HCT116 (cell line): ENCODE measurements around the gene PDE4B. TPM values are rescaled to one million over a fixed set of nuclear protein-coding genes. Genes with fewer than 3 reads are reported as not detected.

Experiments used
- ATAC-seq: fragments of 200-7000 bp; cut with Tn5 transposase; 2 replicates; pipeline ENCODE4 v1.9.1; 2020; ENCODE audit warnings: mild to moderate bottlenecking, moderate library complexity
- BruUV-seq: library from RNA; stranded (reverse); fragments of 400-500 nt; replicated peaks from 2 replicates; lab custom pipeline; 2021; lab: Mats Ljungman, UMichigan
- CTCF ChIA-PET: fragments of 300-600 bp; sonication (Branson Sonifier 250); formaldehyde crosslinking; loops from one replicate; lab custom pipeline; 2021; ENCODE audit warnings: antibody characterized with exemption; lab: Charles Lee
- POLR2A ChIA-PET: fragments of 300-600, 350-600 bp; sonication (Branson Sonifier 250); formaldehyde crosslinking; loops from one replicate; lab custom pipeline; 2021; ENCODE audit warnings: antibody characterized with exemption; lab: Charles Lee
- RAD21 ChIA-PET, 2 experiments: fragments of 300-600 bp; sonication (Branson Sonifier 250); formaldehyde crosslinking; loops; one replicate each; lab custom pipeline; 2023; ENCODE audit warnings: low total read pairs in 2 of 2; ENCODE audit not compliant: uncharacterized antibody in 2 of 2, unreplicated experiment in 2 of 2, low non-redundant PET in 1 of 2; lab: Charles Lee
- DNase-seq: peaks from one replicate; pipeline ENCODE4 v3.0.0-alpha.2; 2010; ENCODE audit warnings: low read depth, low spot score
- H2AFZ ChIP-seq: fragments of 200-600 bp; shearing (Covaris generic), sonication (generic); 2 replicates; pipeline ENCODE4 v1.6.1; 2017; ENCODE audit warnings: low read depth, mixed run types, mixed read lengths, antibody characterized with exemption, low read length; ENCODE audit not compliant: poor library complexity, severe bottlenecking
- H3K27ac ChIP-seq: 2 replicates; pipeline ENCODE4 v1.5.1; 2012; ENCODE audit warnings: low read depth, low read length
- H3K27me3 ChIP-seq: fragments of 200-600 bp; sonication (generic); 2 replicates; pipeline ENCODE4 v1.6.1; 2016; ENCODE audit warnings: mixed run types, low read length, mixed read lengths; ENCODE audit not compliant: insufficient read depth
- H3K36me3 ChIP-seq, 2 experiments: fragments of 200-500 bp in 1 of 2; fragments of 200-600 bp in 1 of 2; sonication (Bioruptor generic) in 1 of 2; sonication (generic) in 1 of 2; 2 replicates each; pipeline versions ENCODE4 v1.5.1 to v1.6.1; 2014 to 2016; ENCODE audit warnings: low read length in 2 of 2, inconsistent platforms in 1 of 2, mixed read lengths in 1 of 2, mixed run types in 1 of 2; ENCODE audit not compliant: insufficient read depth in 2 of 2, control insufficient read depth in 1 of 2
- H3K4me1 ChIP-seq, 2 experiments: fragments of 200-600 bp in 1 of 2; sonication (generic) in 1 of 2; 2 replicates each; pipeline versions ENCODE4 v1.5.1 to v1.6.1; 2012 to 2017; ENCODE audit warnings: low read length in 2 of 2, inconsistent platforms in 1 of 2, mild to moderate bottlenecking in 1 of 2, mixed read lengths in 1 of 2, mixed run types in 1 of 2, moderate library complexity in 1 of 2; ENCODE audit not compliant: insufficient read depth in 2 of 2, control insufficient read depth in 1 of 2
- H3K4me2 ChIP-seq: fragments of 200-600 bp; sonication (generic); 2 replicates; pipeline ENCODE4 v1.6.1; 2017; ENCODE audit warnings: mixed run types, low read length, mixed read lengths
- H3K4me3 ChIP-seq, 2 experiments: fragments of 200-600 bp in 1 of 2; sonication (generic) in 1 of 2; replicated peaks in 1 of 2; 2 replicates each; pipeline ENCODE4 v1.5.1; 2011 to 2016; ENCODE audit warnings: low read length in 2 of 2, control low read depth in 1 of 2, low read depth in 1 of 2, mild to moderate bottlenecking in 1 of 2, mixed read lengths in 1 of 2, mixed run types in 1 of 2
- H3K79me2 ChIP-seq: fragments of 200-600 bp; sonication (generic); 2 replicates; pipeline ENCODE4 v1.6.1; 2017; ENCODE audit warnings: mild to moderate bottlenecking, mixed run types, low read length, moderate library complexity, mixed read lengths; ENCODE audit not compliant: insufficient read depth
- H3K9ac ChIP-seq: fragments of 200-600 bp; sonication (generic); 2 replicates; pipeline ENCODE4 v1.6.1; 2016; ENCODE audit warnings: low read length, mixed read lengths
- H3K9me2 ChIP-seq: fragments of 200-600 bp; sonication (generic), shearing (Covaris generic); 2 replicates; pipeline ENCODE4 v1.6.1; 2017; ENCODE audit warnings: mixed run types, mild to moderate bottlenecking, moderate library complexity; ENCODE audit not compliant: insufficient read depth
- H3K9me3 ChIP-seq, 2 experiments: fragments of 200-500 bp in 1 of 2; fragments of 200-600 bp in 1 of 2; sonication (Bioruptor generic) in 1 of 2; sonication (generic) in 1 of 2; 2 replicates each; pipeline ENCODE4 v1.6.1; 2014 to 2017; ENCODE audit warnings: low read length in 2 of 2, mixed read lengths in 2 of 2, inconsistent platforms in 1 of 2, low read depth in 1 of 2, mild to moderate bottlenecking in 1 of 2, mixed run types in 1 of 2, moderate library complexity in 1 of 2; ENCODE audit not compliant: control insufficient read depth in 1 of 2, insufficient read depth in 1 of 2
- H4K20me1 ChIP-seq: fragments of 200-600 bp; sonication (generic), shearing (Covaris generic); 2 replicates; pipeline ENCODE4 v1.6.1; 2017; ENCODE audit warnings: mixed run types, mild to moderate bottlenecking, moderate library complexity; ENCODE audit not compliant: insufficient read depth
- CEBPB ChIP-seq: IDR thresholded peaks from 2 replicates; pipeline ENCODE4 v1.6.1; 2012; ENCODE audit warnings: low read depth
- EZH2 ChIP-seq: fragments of 200-600 bp; sonication (generic); IDR thresholded peaks from 2 replicates; pipeline ENCODE4 v1.6.1; 2017; ENCODE audit warnings: antibody characterized with exemption, mixed run types
- EZH2phosphoT487 ChIP-seq: fragments of 200-600 bp; IDR thresholded peaks from 2 replicates; pipeline ENCODE4 v1.6.1; 2018; ENCODE audit warnings: antibody characterized with exemption, borderline replicate concordance
- FOSL1 ChIP-seq: IDR thresholded peaks from 2 replicates; pipeline ENCODE4 v1.6.1; 2012; ENCODE audit warnings: low read depth
- POLR2A ChIP-seq: IDR thresholded peaks from 2 replicates; pipeline ENCODE4 v1.7.0; 2011; ENCODE audit warnings: borderline replicate concordance; ENCODE audit not compliant: insufficient read depth, insufficient read length; ENCODE audit errors: extremely low read depth
- POLR2AphosphoS5 ChIP-seq: IDR thresholded peaks from 2 replicates; pipeline ENCODE4 v1.6.1; 2011; ENCODE audit warnings: mild to moderate bottlenecking, low read depth, low read length, moderate library complexity
- SIN3A ChIP-seq: IDR thresholded peaks from 2 replicates; pipeline ENCODE4 v1.6.1; 2012; ENCODE audit warnings: low read depth
- SP1 ChIP-seq: IDR thresholded peaks from 2 replicates; pipeline ENCODE4 v1.6.1; 2012; ENCODE audit warnings: low read depth
- SRF ChIP-seq: IDR thresholded peaks from 2 replicates; pipeline ENCODE4 v1.6.1; 2012; ENCODE audit warnings: low read depth
- YY1 ChIP-seq: IDR thresholded peaks from 2 replicates; pipeline ENCODE4 v1.6.1; 2011; ENCODE audit warnings: low read length, low read depth, moderate library complexity, mild to moderate bottlenecking; ENCODE audit not compliant: insufficient replicate concordance; ENCODE audit errors: extremely low read depth
- ZFX ChIP-seq: fragments of 450-650 bp; IDR thresholded peaks from 2 replicates; pipeline ENCODE4 v1.6.1; 2017
- ZNF274 ChIP-seq: fragments of 200-500 bp; sonication (Bioruptor generic); IDR thresholded peaks from 2 replicates; pipeline ENCODE4 v1.6.1; 2014; ENCODE audit warnings: mild to moderate bottlenecking, low read depth, low read length, inconsistent platforms
- intact Hi-C: fragments of 100-400 bp; cut with micrococcal nuclease; formaldehyde crosslinking; loops from 2 replicates; pipeline ENCODE4 v1.10.0; 2022
- total RNA-seq: library from RNA; stranded (reverse); gene quantifications from one replicate; pipeline ENCODE4 v1.2.1, GENCODE V29; 2021; ENCODE audit not compliant: unreplicated experiment
- TF ChIP-seq, protein P1 (sequence below): IDR thresholded peaks from 2 replicates; pipeline ENCODE4 v1.6.1; 2012
- TF ChIP-seq, protein P2 (sequence below): IDR thresholded peaks from 2 replicates; pipeline ENCODE4 v1.6.1; 2012; ENCODE audit warnings: low read depth
- TF ChIP-seq, protein P3 (sequence below): IDR thresholded peaks from 2 replicates; pipeline ENCODE4 v1.6.1; 2012

The PDE4B gene
- total RNA-seq, 1 experiment from 2014 or later = 76.9 TPM

DNA sequence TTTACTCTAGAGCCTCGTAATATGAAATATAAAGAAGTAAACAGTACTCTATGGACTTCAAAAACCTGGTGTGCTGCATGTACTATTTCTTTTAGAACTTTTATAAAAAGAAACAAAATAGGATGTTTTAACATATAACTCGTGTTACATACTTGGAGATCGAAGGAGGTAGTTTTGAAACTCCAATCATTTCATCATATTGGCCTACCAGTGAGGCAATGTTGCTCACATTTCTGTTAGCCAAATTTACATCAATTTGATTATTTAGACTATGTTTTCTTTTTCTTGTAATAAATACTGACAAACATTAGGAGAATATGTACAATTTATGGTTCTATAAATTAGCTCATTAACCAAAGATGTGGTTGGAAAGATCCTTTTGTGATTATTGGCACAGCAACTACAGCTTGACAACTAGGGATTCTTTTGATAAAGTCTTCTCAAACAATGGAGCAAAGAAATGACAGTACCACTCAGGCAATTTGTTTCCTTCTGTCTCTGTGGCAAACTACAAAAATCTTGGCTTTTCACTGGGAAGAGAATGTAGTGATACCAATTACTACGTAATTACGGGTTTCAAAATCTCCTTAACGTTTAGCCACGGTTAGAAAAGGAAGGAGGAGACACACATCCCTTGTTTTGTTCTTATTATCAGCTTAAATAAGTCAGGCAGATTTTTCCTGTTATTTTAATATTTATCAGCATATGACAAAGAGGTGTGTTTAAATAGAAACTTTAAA is 474.7 kb downstream of the PDE4B start:
- H3K4me3 ChIP-seq = no peak overlapping the region; a peak in 2 of 4 replicates
- CTCF ChIA-PET = interaction anchor here (1.4 kb wide), 2 partner anchors 18 to 177 kb away, joined by 3 read pairs; no protein-coding TSS in a partner anchor
- H3K9me3 ChIP-seq = no peaks in the 10 kb centered on the region
- no TSS peak for BruUV-seq
- no peaks in the 10 kb centered on the region for H4K20me1 ChIP-seq
- H3K4me1 ChIP-seq = peaks cover 84 to 98% of the 10 kb centered on the region in 2 experiments
- ATAC-seq (no peak), DNase-seq (no peak)
- no peak overlapping the region for H2AFZ ChIP-seq
- RAD21 ChIA-PET = no interaction called here
- intact Hi-C loops = no loop called here
- peak overlapping the region; percentile 51 for H3K9ac ChIP-seq
- POLR2A ChIA-PET = interaction anchor here (1.0 kb wide), 1 partner anchor 179 kb away, joined by 3 read pairs; no protein-coding TSS in a partner anchor
- no peak for TF ChIP-seq YY1
- TF ChIP-seq SIN3A = 0 out of 2 replicates have a peak, but pooled peaks have one; percentile 28
- TF ChIP-seq, protein P1, sequence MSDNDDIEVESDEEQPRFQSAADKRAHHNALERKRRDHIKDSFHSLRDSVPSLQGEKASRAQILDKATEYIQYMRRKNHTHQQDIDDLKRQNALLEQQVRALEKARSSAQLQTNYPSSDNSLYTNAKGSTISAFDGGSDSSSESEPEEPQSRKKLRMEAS = no peak
- peak; percentile 39; the same call in 1 of the 2 replicates for TF ChIP-seq CEBPB
- TF ChIP-seq SRF = no peak
- no peak for TF ChIP-seq POLR2A
- TF ChIP-seq SP1 = 0 out of 2 replicates have a peak, but pooled peaks have one; percentile 20
- no peak for TF ChIP-seq ZFX
- TF ChIP-seq POLR2AphosphoS5 = no peak
- H3K36me3 ChIP-seq = no peaks in the 10 kb centered on the region
- H3K27ac ChIP-seq = peak overlapping the region; percentile 96
- no peaks in the 10 kb centered on the region for H3K79me2 ChIP-seq
- H3K9me2 ChIP-seq = no peaks in the 10 kb centered on the region
- peak overlapping the region; percentile 58 for H3K4me2 ChIP-seq
- H3K27me3 ChIP-seq = no peaks in the 10 kb centered on the region

- H3K4me3 ChIP-seq = no peak overlapping the region
- no peaks in the 10 kb centered on the region for H3K27me3 ChIP-seq
- no peaks in the 10 kb centered on the region for H3K9me3 ChIP-seq
- H3K4me1 ChIP-seq = peaks cover 72 to 95% of the 10 kb centered on the region in 2 experiments
- intact Hi-C loops = no loop called here
- H2AFZ ChIP-seq = no peak overlapping the region
- RAD21 ChIA-PET = no interaction called here
- BruUV-seq = no TSS peak
- CTCF ChIA-PET = interaction anchor here (0.8 to 1.4 kb wide), 2 partner anchors 101 to 175 kb away, joined by 3 to 4 read pairs; no protein-coding TSS in a partner anchor
- no peaks in the 10 kb centered on the region for H3K36me3 ChIP-seq
- H3K9me2 ChIP-seq = no peaks in the 10 kb centered on the region
- ATAC-seq (no peak), DNase-seq (no peak)
- H3K79me2 ChIP-seq = no peaks in the 10 kb centered on the region
- H4K20me1 ChIP-seq = no peaks in the 10 kb centered on the region
- H3K9ac ChIP-seq = peak overlapping the region; percentile 53
- POLR2A ChIA-PET = interaction anchor here (0.7 kb wide), 1 partner anchor 46 kb away, joined by 3 read pairs; no protein-coding TSS in a partner anchor
- H3K4me2 ChIP-seq = peak overlapping the region; percentile 57
- H3K27ac ChIP-seq = peak overlapping the region; percentile 96
- TF ChIP-seq EZH2phosphoT487 = no peak
- TF ChIP-seq, protein P2, sequence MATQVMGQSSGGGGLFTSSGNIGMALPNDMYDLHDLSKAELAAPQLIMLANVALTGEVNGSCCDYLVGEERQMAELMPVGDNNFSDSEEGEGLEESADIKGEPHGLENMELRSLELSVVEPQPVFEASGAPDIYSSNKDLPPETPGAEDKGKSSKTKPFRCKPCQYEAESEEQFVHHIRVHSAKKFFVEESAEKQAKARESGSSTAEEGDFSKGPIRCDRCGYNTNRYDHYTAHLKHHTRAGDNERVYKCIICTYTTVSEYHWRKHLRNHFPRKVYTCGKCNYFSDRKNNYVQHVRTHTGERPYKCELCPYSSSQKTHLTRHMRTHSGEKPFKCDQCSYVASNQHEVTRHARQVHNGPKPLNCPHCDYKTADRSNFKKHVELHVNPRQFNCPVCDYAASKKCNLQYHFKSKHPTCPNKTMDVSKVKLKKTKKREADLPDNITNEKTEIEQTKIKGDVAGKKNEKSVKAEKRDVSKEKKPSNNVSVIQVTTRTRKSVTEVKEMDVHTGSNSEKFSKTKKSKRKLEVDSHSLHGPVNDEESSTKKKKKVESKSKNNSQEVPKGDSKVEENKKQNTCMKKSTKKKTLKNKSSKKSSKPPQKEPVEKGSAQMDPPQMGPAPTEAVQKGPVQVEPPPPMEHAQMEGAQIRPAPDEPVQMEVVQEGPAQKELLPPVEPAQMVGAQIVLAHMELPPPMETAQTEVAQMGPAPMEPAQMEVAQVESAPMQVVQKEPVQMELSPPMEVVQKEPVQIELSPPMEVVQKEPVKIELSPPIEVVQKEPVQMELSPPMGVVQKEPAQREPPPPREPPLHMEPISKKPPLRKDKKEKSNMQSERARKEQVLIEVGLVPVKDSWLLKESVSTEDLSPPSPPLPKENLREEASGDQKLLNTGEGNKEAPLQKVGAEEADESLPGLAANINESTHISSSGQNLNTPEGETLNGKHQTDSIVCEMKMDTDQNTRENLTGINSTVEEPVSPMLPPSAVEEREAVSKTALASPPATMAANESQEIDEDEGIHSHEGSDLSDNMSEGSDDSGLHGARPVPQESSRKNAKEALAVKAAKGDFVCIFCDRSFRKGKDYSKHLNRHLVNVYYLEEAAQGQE = no peak
- no peak for TF ChIP-seq SRF
- TF ChIP-seq, protein P3, sequence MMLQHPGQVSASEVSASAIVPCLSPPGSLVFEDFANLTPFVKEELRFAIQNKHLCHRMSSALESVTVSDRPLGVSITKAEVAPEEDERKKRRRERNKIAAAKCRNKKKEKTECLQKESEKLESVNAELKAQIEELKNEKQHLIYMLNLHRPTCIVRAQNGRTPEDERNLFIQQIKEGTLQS = no peak
- no peak for TF ChIP-seq FOSL1
- TF ChIP-seq ZNF274 = no peak
- TF ChIP-seq EZH2 = no peak
Observed at GRCh38 chr1:66269222-66269621, 476.5 kb downstream of the PDE4B start.
